HepG2 (cell line): ENCODE measurements around the gene ADGRF5. TPM values are rescaled to one million over a fixed set of nuclear protein-coding genes. Genes with fewer than 3 reads are reported as not detected.
A peak's percentile ranks its signal among the peaks of the same experiment; 100 is the strongest.

Experiments used
- ATAC-seq: fragments of 200-7000 bp; cut with Tn5 transposase; 3 replicates; pipeline ENCODE4 v1.9.1; 2020; ENCODE audit warnings: mild to moderate bottlenecking, moderate library complexity
- BruUV-seq: library from RNA; stranded (reverse); fragments of 400-500 nt; replicated peaks from 2 replicates; lab custom pipeline; 2021; lab: Mats Ljungman, UMichigan
- CTCF ChIA-PET: fragments of 300-600 bp; formaldehyde crosslinking; extraction: SDS; loops from one replicate; lab custom pipeline; 2021; ENCODE audit warnings: low total read pairs, inconsistent platforms, low intra/inter-chr PET ratio; lab: Yijun Ruan, JAX
- POLR2A ChIA-PET: fragments of 350-600 bp; sonication (Branson Sonifier 250); formaldehyde crosslinking; loops from one replicate; lab custom pipeline; 2020; ENCODE audit warnings: antibody characterized with exemption, inconsistent platforms; lab: Yijun Ruan, JAX
- DNase-seq: peaks from one replicate; pipeline ENCODE4 v3.0.0-alpha.2; 2015; ENCODE audit warnings: low spot score
- FAIRE-seq: peaks from 3 replicates; lab custom pipeline; 2011; peaks lifted over from hg19 to GRCh38; lab: Jason Lieb, UNC
- H2AFZ ChIP-seq: one replicate; pipeline ENCODE4 v1.6.1; 2011; ENCODE audit warnings: low read length, inconsistent platforms
- H3K27ac ChIP-seq: fragments of 300-600 bp; 3 replicates; pipeline ENCODE4 v1.8.0; 2011; ENCODE audit warnings: mixed run types, mild to moderate bottlenecking, mixed read lengths, low read length, inconsistent platforms; ENCODE audit not compliant: insufficient read depth; ENCODE audit errors: extremely low read length
- H3K27me3 ChIP-seq, 2 experiments: fragments of 200-600 bp in 1 of 2; 2 replicates in 1 of 2; 3 replicates in 1 of 2; pipeline versions ENCODE4 v1.6.0 to v1.8.0; 2011; ENCODE audit warnings: low read length in 2 of 2, mild to moderate bottlenecking in 2 of 2, moderate library complexity in 2 of 2, inconsistent platforms in 1 of 2; ENCODE audit not compliant: insufficient read depth in 2 of 2, control insufficient read depth in 1 of 2
- H3K36me3 ChIP-seq, 2 experiments: fragments of 200-600 bp in 1 of 2; replicated peaks in 1 of 2; 2 replicates in 1 of 2; 3 replicates in 1 of 2; pipeline versions ENCODE4 v1.5.1 to v1.8.0; 2011; ENCODE audit warnings: low read length in 2 of 2, inconsistent platforms in 1 of 2; ENCODE audit not compliant: insufficient read depth in 2 of 2, control insufficient read depth in 1 of 2
- H3K4me1 ChIP-seq: 2 replicates; pipeline ENCODE4 v1.5.1; 2012; ENCODE audit warnings: low read length, inconsistent platforms; ENCODE audit not compliant: insufficient read depth
- H3K4me2 ChIP-seq: 2 replicates; pipeline ENCODE4 v1.6.0; 2011; ENCODE audit warnings: low read depth, low read length, inconsistent platforms
- H3K4me3 ChIP-seq, 3 experiments: fragments of 200-600 bp in 1 of 3; sonication (generic), shearing (Covaris generic) in 1 of 3; replicated peaks in 1 of 3; 2 replicates each; pipeline ENCODE4 v1.5.1; 2011 to 2016; ENCODE audit warnings: low read length in 3 of 3, inconsistent platforms in 2 of 3, low read depth in 2 of 3, mild to moderate bottlenecking in 2 of 3, control low read depth in 1 of 3, mixed read lengths in 1 of 3; ENCODE audit not compliant: insufficient read depth in 1 of 3
- H3K79me2 ChIP-seq: one replicate; pipeline ENCODE4 v1.6.1; 2011; ENCODE audit warnings: low read length, inconsistent platforms; ENCODE audit not compliant: insufficient read depth
- H3K9ac ChIP-seq: 2 replicates; pipeline ENCODE4 v1.6.0; 2011; ENCODE audit warnings: mild to moderate bottlenecking, low read depth, low read length, inconsistent platforms; ENCODE audit not compliant: insufficient read depth
- H3K9me3 ChIP-seq: 2 replicates; pipeline ENCODE4 v1.5.1; 2012; ENCODE audit warnings: mild to moderate bottlenecking, low read length
- H4K20me1 ChIP-seq: 2 replicates; pipeline ENCODE4 v1.6.0; 2011; ENCODE audit warnings: inconsistent platforms, mild to moderate bottlenecking, low read length, moderate library complexity; ENCODE audit not compliant: insufficient read depth
- ELK4 ChIP-seq: sonication (generic); formaldehyde crosslinking; IDR thresholded peaks from 2 replicates; pipeline ENCODE4 v1.9.0; 2021; ENCODE audit warnings: missing genetic modification reagents, borderline replicate concordance
- MBD4 ChIP-seq: IDR thresholded peaks from 2 replicates; pipeline ENCODE4 v1.6.1; 2012; ENCODE audit warnings: low read length, inconsistent platforms, borderline replicate concordance
- MEF2D ChIP-seq: sonication (generic); formaldehyde crosslinking; IDR thresholded peaks from 2 replicates; pipeline ENCODE4 v1.5.1; 2020; ENCODE audit warnings: mild to moderate bottlenecking, missing genetic modification reagents
- MIER2 ChIP-seq: IDR thresholded peaks from 2 replicates; pipeline ENCODE4 v1.6.1; 2016; ENCODE audit warnings: missing biosample characterization, missing genetic modification reagents
- RELA ChIP-seq: sonication (generic); formaldehyde crosslinking; IDR thresholded peaks from 2 replicates; pipeline ENCODE4 v1.4.0; 2020; ENCODE audit warnings: missing genetic modification reagents
- RORA ChIP-seq: sonication (generic); formaldehyde crosslinking; IDR thresholded peaks from 2 replicates; pipeline ENCODE4 v1.5.0; 2020; ENCODE audit warnings: mild to moderate bottlenecking, missing genetic modification reagents, moderate library complexity
- SCMH1 ChIP-seq: sonication (generic); formaldehyde crosslinking; IDR thresholded peaks from 2 replicates; pipeline ENCODE4 v1.9.0; 2021; ENCODE audit warnings: missing genetic modification reagents, mild to moderate bottlenecking, borderline replicate concordance
- SOX13 ChIP-seq, 3 experiments: fragments of 450-650 bp in 1 of 3; sonication (generic) in 1 of 3; formaldehyde crosslinking in 1 of 3; IDR thresholded peaks in 2 of 3; conservative IDR thresholded peaks in 1 of 3; 2 replicates each; pipeline versions ENCODE4 v1.5.0 to v1.6.1; 2016 to 2020; ENCODE audit warnings: antibody characterized with exemption in 1 of 3, mild to moderate bottlenecking in 1 of 3, missing compliant biosample characterization in 1 of 3, missing genetic modification reagents in 1 of 3, moderate library complexity in 1 of 3
- U2AF1 ChIP-seq: fragments of 200-400 bp; formaldehyde crosslinking; optimal IDR thresholded peaks from 2 replicates; pipeline ENCODE3; 2017; ENCODE audit warnings: mild to moderate bottlenecking, low read depth, low read length
- ZBTB7A ChIP-seq: sonication (generic); formaldehyde crosslinking; IDR thresholded peaks from 2 replicates; pipeline ENCODE4 v1.8.0; 2022; ENCODE audit warnings: mild to moderate bottlenecking, missing genetic modification reagents
- ZFP82 ChIP-seq: sonication (generic); formaldehyde crosslinking; IDR thresholded peaks from 2 replicates; pipeline ENCODE4 v1.5.1; 2020; ENCODE audit warnings: mild to moderate bottlenecking, missing genetic modification reagents, borderline replicate concordance
- ZNF451 ChIP-seq: sonication (generic); formaldehyde crosslinking; IDR thresholded peaks from 2 replicates; pipeline ENCODE4 v1.5.0; 2020; ENCODE audit warnings: mild to moderate bottlenecking, missing genetic modification reagents
- ZNF552 ChIP-seq: sonication (generic); formaldehyde crosslinking; IDR thresholded peaks from 2 replicates; pipeline ENCODE4 v1.9.0; 2022; ENCODE audit warnings: missing genetic modification reagents, mild to moderate bottlenecking, borderline replicate concordance
- ZNF572 ChIP-seq: sonication (generic); formaldehyde crosslinking; IDR thresholded peaks from 2 replicates; pipeline ENCODE4 v1.5.1; 2020; ENCODE audit warnings: mild to moderate bottlenecking, missing genetic modification reagents
- ZNF652 ChIP-seq: IDR thresholded peaks from 2 replicates; pipeline ENCODE4 v1.6.1; 2016; ENCODE audit warnings: low read depth, borderline replicate concordance
- WGBS: methylation state at CpG from one replicate; pipeline ENCODE4 v1.1.6; 2017; ENCODE audit warnings: low lambda C conversion rate; 5-methylcytosine and 5-hydroxymethylcytosine counted together
- in situ Hi-C: cut with HindIII; loops from 2 replicates; pipeline ENCODE4 v1.10.0; 2017; ENCODE audit warnings: low pct_unique_long_range_greater_than_20kb; ENCODE audit not compliant: extremely low pct_ligation_motif_present
- intact Hi-C: fragments of 100-400 bp; cut with micrococcal nuclease; formaldehyde crosslinking; loops from one replicate; pipeline ENCODE4 v1.10.0; 2022; ENCODE audit not compliant: unreplicated experiment
- polyA plus RNA-seq, 8 experiments: library from polyadenylated mRNA; depleted of rRNA in 3 of 8; stranded (reverse) in 7 of 8; unstranded in 1 of 8; fragments of >200 nt; fragmentation: Illumina TruSeq in 4 of 8; extraction: Trizol in 4 of 8; gene quantifications; 2 replicates each; pipeline versions ENCODE4 v1.2.1 to v1.2.3, GENCODE V29; 2011 to 2016; ENCODE audit warnings: low read depth in 4 of 8, missing spikeins in 1 of 8, mixed read lengths in 1 of 8; ENCODE audit not compliant: insufficient read depth in 1 of 8
- total RNA-seq, 5 experiments: library from RNA; depleted of rRNA; stranded (reverse); fragments of >200 nt; fragmentation: Illumina TruSeq; extraction: Trizol; gene quantifications; 2 replicates each; pipeline ENCODE4 v1.2.3, GENCODE V29; 2016; ENCODE audit warnings: low read depth in 1 of 5

Gene ADGRF5
- total and polyA plus RNA-seq, 2 of the 13 experiments (the other 11 are each of a cell fraction or from before 2014, with no cell fraction given) = not detected

- Histone ChIP-seq H4K20me1 (no peaks in the 10 kb centered on the region), H3K27ac (no peak overlapping the region), H2AFZ (no peak overlapping the region), H3K79me2 (no peaks in the 10 kb centered on the region), H3K9ac (no peak overlapping the region), H3K27me3 (peaks cover 2 to 58% of the 10 kb centered on the region in 2 experiments; a peak in 3 of 5 replicates), H3K4me2 (no peak overlapping the region), H3K4me3 (no peak overlapping the region), H3K36me3 (no peaks in the 10 kb centered on the region), H3K4me1 (peaks cover 4% of the 10 kb centered on the region; the same call in 1 of the 2 replicates), H3K9me3 (no peaks in the 10 kb centered on the region)
- TF ChIP-seq ZBTB7A (CRISPR knock-in tag) = no peak
- no peak for TF ChIP-seq MIER2 (CRISPR knock-in tag)
- TF ChIP-seq MBD4 = no peak
- no peak for TF ChIP-seq SOX13 (IDR thresholded peaks at IDR 0.05)
- TF ChIP-seq SOX13 (CRISPR knock-in tag; conservative IDR thresholded peaks at IDR 0.05 in 1 of 2, IDR thresholded peaks at IDR 0.05 in 1 of 2) = peak in 1 of 2 experiments; percentile 20; a peak in 1 of 4 replicates
- TF ChIP-seq ZNF552 (CRISPR knock-in tag) = no peak
- TF ChIP-seq RELA (CRISPR knock-in tag) = no peak
- no peak for ATAC-seq
- WGBS = 5% methylated on average over 8 of the region's 8 CpGs
- no peak for DNase-seq
- POLR2A ChIA-PET = no interaction called here
- CTCF ChIA-PET = no interaction called here
- intact Hi-C loops = no loop called here
- in situ Hi-C loops = no loop called here
- FAIRE-seq = no peak
- no TSS peak for BruUV-seq
Observed at GRCh38 chr6:46949632-46950280, 28.0 kb upstream of the ADGRF5 start.

GRCh38 chr6:46948699-46949098 lies 27.0 kb upstream of the ADGRF5 start:
- POLR2A ChIA-PET = no interaction called here
- no peaks in the 10 kb centered on the region for H4K20me1 ChIP-seq
- intact Hi-C loops (no loop called here), in situ Hi-C loops (no loop called here)
- CTCF ChIA-PET = no interaction called here
- no peaks in the 10 kb centered on the region for H3K79me2 ChIP-seq
- ATAC-seq (no peak), DNase-seq (no peak), FAIRE-seq (no peak)
- H3K9me3 ChIP-seq = no peaks in the 10 kb centered on the region
- peaks cover 2 to 50% of the 10 kb centered on the region in 2 experiments; a peak in 3 of 5 replicates for H3K27me3 ChIP-seq
- H3K4me1 ChIP-seq = peaks cover 4% of the 10 kb centered on the region; the same call in 1 of the 2 replicates
- H3K4me2 ChIP-seq = no peak overlapping the region
- no peaks in the 10 kb centered on the region for H3K36me3 ChIP-seq
- no peak overlapping the region for H2AFZ ChIP-seq
- no TSS peak for BruUV-seq
- H3K9ac ChIP-seq = no peak overlapping the region
- WGBS = 57% methylated on average over 8 of the region's 8 CpGs
- no peak overlapping the region for H3K27ac ChIP-seq
- no peak overlapping the region for H3K4me3 ChIP-seq
- TF ChIP-seq ELK4 (CRISPR knock-in tag) (no peak), MEF2D (CRISPR knock-in tag) (no peak), ZNF652 (no peak), SCMH1 (CRISPR knock-in tag) (no peak), ZNF572 (no peak), RORA (CRISPR knock-in tag) (no peak), U2AF1 (no peak), ZFP82 (no peak), ZNF451 (CRISPR knock-in tag) (no peak)
